ENCODE data around the gene PROX2.

DNA sequence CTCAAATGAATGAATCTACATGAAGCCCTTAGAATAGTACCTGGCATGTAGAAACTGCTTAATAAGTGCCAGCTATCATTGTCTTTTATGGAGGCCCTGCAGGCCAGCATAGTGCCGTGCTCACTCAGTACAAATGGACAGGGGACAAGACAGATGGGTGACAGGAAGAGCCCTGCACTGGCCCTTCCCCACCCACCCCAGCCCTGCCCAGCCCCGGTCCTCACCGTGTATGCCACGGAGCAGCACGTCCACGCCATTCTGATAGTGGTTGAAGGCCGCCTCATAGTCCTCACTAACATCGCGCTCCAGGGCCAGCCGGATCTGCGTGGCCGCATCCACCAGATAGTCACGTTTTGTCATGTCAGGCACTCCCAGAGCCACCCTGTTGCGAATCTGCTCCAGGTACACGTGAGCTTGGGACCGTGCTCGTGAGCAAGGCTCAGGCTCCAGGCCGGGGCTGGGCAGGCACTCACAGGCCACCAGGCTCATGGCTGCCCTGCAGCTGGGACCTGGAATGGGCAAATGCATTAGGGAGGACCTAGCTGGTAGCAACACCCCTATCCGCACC lies 45.2 kb upstream of the PROX2 start:
- no peak for TF ChIP-seq EZH2 (IDR thresholded peaks at IDR 0.05; ENCODE audit: low read length)
- TF ChIP-seq, protein P1, sequence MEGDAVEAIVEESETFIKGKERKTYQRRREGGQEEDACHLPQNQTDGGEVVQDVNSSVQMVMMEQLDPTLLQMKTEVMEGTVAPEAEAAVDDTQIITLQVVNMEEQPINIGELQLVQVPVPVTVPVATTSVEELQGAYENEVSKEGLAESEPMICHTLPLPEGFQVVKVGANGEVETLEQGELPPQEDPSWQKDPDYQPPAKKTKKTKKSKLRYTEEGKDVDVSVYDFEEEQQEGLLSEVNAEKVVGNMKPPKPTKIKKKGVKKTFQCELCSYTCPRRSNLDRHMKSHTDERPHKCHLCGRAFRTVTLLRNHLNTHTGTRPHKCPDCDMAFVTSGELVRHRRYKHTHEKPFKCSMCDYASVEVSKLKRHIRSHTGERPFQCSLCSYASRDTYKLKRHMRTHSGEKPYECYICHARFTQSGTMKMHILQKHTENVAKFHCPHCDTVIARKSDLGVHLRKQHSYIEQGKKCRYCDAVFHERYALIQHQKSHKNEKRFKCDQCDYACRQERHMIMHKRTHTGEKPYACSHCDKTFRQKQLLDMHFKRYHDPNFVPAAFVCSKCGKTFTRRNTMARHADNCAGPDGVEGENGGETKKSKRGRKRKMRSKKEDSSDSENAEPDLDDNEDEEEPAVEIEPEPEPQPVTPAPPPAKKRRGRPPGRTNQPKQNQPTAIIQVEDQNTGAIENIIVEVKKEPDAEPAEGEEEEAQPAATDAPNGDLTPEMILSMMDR (optimal IDR thresholded peaks at IDR 0.05 in 1 of 3, IDR thresholded peaks at IDR 0.05 in 1 of 3, conservative IDR thresholded peaks at IDR 0.05 in 1 of 3; ENCODE audit: extremely low read depth in 1 of 3, insufficient read depth in 2 of 3, low read length in 3 of 3) = no peak
